ENCODE results near the gene SHCBP1.

Gene SHCBP1, protein sequence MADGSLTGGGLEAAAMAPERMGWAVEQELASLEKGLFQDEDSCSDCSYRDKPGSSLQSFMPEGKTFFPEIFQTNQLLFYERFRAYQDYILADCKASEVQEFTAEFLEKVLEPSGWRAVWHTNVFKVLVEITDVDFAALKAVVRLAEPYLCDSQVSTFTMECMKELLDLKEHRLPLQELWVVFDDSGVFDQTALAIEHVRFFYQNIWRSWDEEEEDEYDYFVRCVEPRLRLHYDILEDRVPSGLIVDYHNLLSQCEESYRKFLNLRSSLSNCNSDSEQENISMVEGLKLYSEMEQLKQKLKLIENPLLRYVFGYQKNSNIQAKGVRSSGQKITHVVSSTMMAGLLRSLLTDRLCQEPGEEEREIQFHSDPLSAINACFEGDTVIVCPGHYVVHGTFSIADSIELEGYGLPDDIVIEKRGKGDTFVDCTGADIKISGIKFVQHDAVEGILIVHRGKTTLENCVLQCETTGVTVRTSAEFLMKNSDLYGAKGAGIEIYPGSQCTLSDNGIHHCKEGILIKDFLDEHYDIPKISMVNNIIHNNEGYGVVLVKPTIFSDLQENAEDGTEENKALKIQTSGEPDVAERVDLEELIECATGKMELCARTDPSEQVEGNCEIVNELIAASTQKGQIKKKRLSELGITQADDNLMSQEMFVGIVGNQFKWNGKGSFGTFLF

GRCh38 chr16:46621006-46621933 is at the start of gene SHCBP1:
TSS of gene SHCBP1 (minus strand) at chr16:46621379. CDS start at chr16:46621359, 20 bp downstream.
- DNase-seq (ENCODE audit: low spot score) = peak; percentile 87
- Mint-ChIP-seq H3K36me3 (ENCODE audit: low read depth) (peaks cover 22% of the 10 kb centered on the region), H3K9me3 (no peaks in the 10 kb centered on the region), H3K27me3 (ENCODE audit: low read depth) (no peaks in the 10 kb centered on the region), H3K27ac (peak within 1 kb of the TSS; percentile 99), H3K4me3 (peak within 1 kb of the TSS; percentile 97), H3K4me1 (ENCODE audit: low read depth) (peaks cover 25% of the 10 kb centered on the region)

GRCh38 chr16:46662123-46662522 is 40.9 kb upstream of the SHCBP1 start:
- H3K4me3 Mint-ChIP-seq = no peak overlapping the region
- no peak overlapping the region for H3K27ac Mint-ChIP-seq
- peaks cover 10% of the 10 kb centered on the region for H3K4me1 Mint-ChIP-seq (ENCODE audit: low read depth)
- H3K9me3 Mint-ChIP-seq = no peaks in the 10 kb centered on the region
- H3K27me3 Mint-ChIP-seq (ENCODE audit: low read depth) = no peaks in the 10 kb centered on the region
- H3K36me3 Mint-ChIP-seq (ENCODE audit: low read depth) = peaks cover 44% of the 10 kb centered on the region
- no peak for DNase-seq (ENCODE audit: low spot score)

- peak; percentile 48 for DNase-seq (ENCODE audit: low spot score)
- H3K4me1 Mint-ChIP-seq (ENCODE audit: low read depth) = peaks cover 10% of the 10 kb centered on the region
- no peaks in the 10 kb centered on the region for H3K27me3 Mint-ChIP-seq (ENCODE audit: low read depth)
- no peaks in the 10 kb centered on the region for H3K9me3 Mint-ChIP-seq
- H3K27ac Mint-ChIP-seq = peak overlapping the region; percentile 23
- H3K36me3 Mint-ChIP-seq (ENCODE audit: low read depth) = peaks cover 32% of the 10 kb centered on the region
- peak overlapping the region; percentile 0 for H3K4me3 Mint-ChIP-seq
Measured at GRCh38 chr16:46658925-46659324, 37.7 kb upstream of the SHCBP1 start.

- DNase-seq (ENCODE audit: low spot score) = no peak
- H3K9me3 Mint-ChIP-seq = no peaks in the 10 kb centered on the region
- no peaks in the 10 kb centered on the region for H3K27me3 Mint-ChIP-seq (ENCODE audit: low read depth)
- no peaks in the 10 kb centered on the region for H3K4me1 Mint-ChIP-seq (ENCODE audit: low read depth)
- no peak overlapping the region for H3K4me3 Mint-ChIP-seq
- no peak overlapping the region for H3K27ac Mint-ChIP-seq
- H3K36me3 Mint-ChIP-seq (ENCODE audit: low read depth) = no peaks in the 10 kb centered on the region
Measured at GRCh38 chr16:46651305-46651704, 30.1 kb upstream of the SHCBP1 start.

DNA sequence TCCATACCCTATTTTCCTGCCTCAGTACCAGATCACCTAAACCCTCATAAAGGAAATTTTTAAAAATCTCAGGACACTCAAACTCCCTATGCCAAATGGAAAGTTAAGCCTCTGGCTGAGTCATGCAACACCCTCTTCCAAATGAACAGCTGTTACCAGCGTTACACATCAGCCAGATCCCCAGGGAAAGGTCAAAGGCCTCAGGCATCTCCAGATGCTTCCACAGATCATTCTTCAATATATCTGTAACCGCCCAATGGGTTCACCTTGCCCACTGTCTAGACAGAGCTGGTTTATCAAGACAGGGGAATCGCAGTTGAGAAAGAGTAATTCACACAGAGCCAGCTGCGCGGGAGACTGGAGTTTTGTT is 29.1 kb upstream of the SHCBP1 start:
- no peaks in the 10 kb centered on the region for H3K27me3 Mint-ChIP-seq (ENCODE audit: low read depth)
- H3K4me1 Mint-ChIP-seq (ENCODE audit: low read depth) = peaks cover 1% of the 10 kb centered on the region
- H3K27ac Mint-ChIP-seq = no peak overlapping the region
- H3K36me3 Mint-ChIP-seq (ENCODE audit: low read depth) = no peaks in the 10 kb centered on the region
- DNase-seq (ENCODE audit: low spot score) = no peak
- H3K4me3 Mint-ChIP-seq = no peak overlapping the region
- H3K9me3 Mint-ChIP-seq = peaks cover 8% of the 10 kb centered on the region

GRCh38 chr16:46649588-46650253 is 28.5 kb upstream of the SHCBP1 start:
- H3K4me3 Mint-ChIP-seq = no peak overlapping the region
- peaks cover 1% of the 10 kb centered on the region for H3K4me1 Mint-ChIP-seq (ENCODE audit: low read depth)
- no peak overlapping the region for H3K27ac Mint-ChIP-seq
- peaks cover 13% of the 10 kb centered on the region for H3K9me3 Mint-ChIP-seq
- no peaks in the 10 kb centered on the region for H3K36me3 Mint-ChIP-seq (ENCODE audit: low read depth)
- no peaks in the 10 kb centered on the region for H3K27me3 Mint-ChIP-seq (ENCODE audit: low read depth)
- DNase-seq (ENCODE audit: low spot score) = no peak

- Mint-ChIP-seq H3K9me3 (peaks cover 22% of the 10 kb centered on the region), H3K36me3 (ENCODE audit: low read depth) (no peaks in the 10 kb centered on the region), H3K4me1 (ENCODE audit: low read depth) (peaks cover 1% of the 10 kb centered on the region), H3K4me3 (no peak overlapping the region), H3K27ac (no peak overlapping the region), H3K27me3 (ENCODE audit: low read depth) (no peaks in the 10 kb centered on the region)
- no peak for DNase-seq (ENCODE audit: low spot score)
Measured at GRCh38 chr16:46648656-46649055, 27.5 kb upstream of the SHCBP1 start.

GRCh38 chr16:46638947-46639925 is 18.1 kb upstream of the SHCBP1 start:
- H3K27me3 Mint-ChIP-seq (ENCODE audit: low read depth) = peaks cover 5% of the 10 kb centered on the region
- H3K4me3 Mint-ChIP-seq = no peak overlapping the region
- peaks cover 11% of the 10 kb centered on the region for H3K9me3 Mint-ChIP-seq
- H3K36me3 Mint-ChIP-seq (ENCODE audit: low read depth) = no peaks in the 10 kb centered on the region
- H3K27ac Mint-ChIP-seq = no peak overlapping the region
- peaks cover 2% of the 10 kb centered on the region for H3K4me1 Mint-ChIP-seq (ENCODE audit: low read depth)
- no peak for DNase-seq (ENCODE audit: low spot score)

DNA sequence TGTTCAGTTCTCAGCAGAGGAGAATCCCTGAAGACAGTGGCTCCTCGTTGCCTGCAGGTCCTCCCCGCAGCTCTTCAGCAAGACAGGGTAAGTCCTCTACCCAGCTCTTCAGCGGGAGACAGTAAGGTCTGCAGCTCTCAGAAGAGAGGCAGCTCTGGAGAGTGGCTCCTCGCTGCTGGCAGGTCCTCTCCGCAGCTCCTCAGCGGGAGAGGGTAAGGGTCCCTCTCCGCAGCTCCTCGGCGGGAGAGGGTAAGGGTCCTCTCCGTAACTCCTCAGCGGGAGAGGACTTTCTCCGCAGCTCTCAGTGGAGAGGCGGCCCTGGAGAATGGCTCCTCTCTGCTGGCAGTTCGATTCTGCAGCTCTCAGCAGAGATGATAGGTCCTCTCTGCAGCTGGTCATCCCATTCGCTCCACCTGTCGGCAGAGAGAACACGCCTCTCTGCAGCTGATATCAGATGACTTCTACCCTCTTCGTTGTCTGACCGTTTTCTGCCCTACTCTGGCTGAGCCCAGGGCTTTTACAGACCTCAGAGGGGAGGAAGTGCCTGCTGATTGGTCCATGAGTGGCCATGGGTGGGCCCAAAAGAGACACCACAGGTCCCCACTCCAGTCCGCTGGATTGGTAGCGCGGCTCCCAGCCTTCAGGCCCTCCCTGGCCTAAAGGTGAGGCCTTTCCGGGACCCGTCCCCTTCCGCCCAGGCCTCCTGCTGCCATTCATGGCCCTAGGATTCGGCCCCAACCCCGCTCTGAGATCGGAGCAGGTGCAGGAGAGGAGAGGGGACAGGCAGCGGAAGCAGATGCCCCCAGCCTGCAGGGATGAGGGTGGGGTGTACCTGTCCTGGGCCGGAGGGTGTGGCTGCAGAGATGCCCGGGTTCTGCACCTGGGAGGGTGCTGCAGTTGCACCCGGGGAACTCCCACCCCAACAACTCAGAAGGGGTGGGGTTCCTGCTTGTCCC is 11.9 kb upstream of the SHCBP1 start:
- Mint-ChIP-seq H3K9me3 (no peaks in the 10 kb centered on the region), H3K4me3 (no peak overlapping the region), H3K36me3 (ENCODE audit: low read depth) (no peaks in the 10 kb centered on the region), H3K4me1 (ENCODE audit: low read depth) (peaks cover 2% of the 10 kb centered on the region), H3K27me3 (ENCODE audit: low read depth) (peaks cover 2% of the 10 kb centered on the region), H3K27ac (no peak overlapping the region)
- no peak for DNase-seq (ENCODE audit: low spot score)

DNA sequence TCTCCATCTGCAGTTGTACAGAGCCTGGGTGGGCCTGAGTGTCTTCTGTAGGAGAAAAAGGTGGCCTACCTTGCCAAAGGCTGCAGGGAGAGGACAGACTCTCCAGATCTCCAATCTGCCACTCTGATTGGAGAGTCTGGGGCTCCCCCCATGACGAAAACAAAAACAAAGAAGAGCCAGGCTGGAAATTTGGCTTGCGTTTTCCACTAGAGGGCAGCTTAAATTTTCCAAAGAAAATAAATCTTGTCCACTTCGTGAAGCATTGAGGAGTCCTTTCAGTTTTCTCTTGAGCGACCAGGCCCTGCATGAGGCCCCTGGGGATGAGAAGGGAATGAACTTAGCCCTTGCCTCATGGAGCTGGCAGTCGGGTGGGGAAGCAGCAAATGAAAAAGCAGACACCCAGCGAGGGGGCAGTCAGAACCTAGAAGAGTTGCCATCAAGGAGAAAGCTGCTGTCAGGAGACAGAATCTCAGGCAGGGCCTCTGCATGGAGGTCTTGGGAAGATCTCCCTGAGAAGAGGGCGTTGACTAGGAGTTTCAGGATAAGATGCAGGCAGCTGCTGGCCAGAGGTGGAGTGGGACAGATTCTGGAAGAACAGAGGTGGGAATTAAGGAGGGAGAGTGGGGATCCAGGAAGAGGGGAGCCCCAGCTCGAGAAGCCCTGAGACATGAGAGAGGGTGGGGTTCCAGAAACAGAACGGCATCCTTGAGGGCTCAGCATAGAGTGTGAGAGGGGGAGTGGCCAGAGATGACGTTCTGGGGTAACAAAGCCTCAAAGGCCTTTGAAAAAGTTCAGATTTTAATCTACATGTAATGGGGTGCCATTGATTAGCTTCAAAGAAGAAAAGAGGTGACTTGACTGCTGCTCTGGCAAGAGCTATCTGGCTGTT is 8.4 kb upstream of the SHCBP1 start:
- Mint-ChIP-seq H3K36me3 (ENCODE audit: low read depth) (no peaks in the 10 kb centered on the region), H3K9me3 (no peaks in the 10 kb centered on the region), H3K4me1 (ENCODE audit: low read depth) (no peaks in the 10 kb centered on the region), H3K4me3 (no peak overlapping the region), H3K27me3 (ENCODE audit: low read depth) (no peaks in the 10 kb centered on the region), H3K27ac (no peak overlapping the region)
- no peak for DNase-seq (ENCODE audit: low spot score)

GRCh38 chr16:46627746-46628145 is 6.6 kb upstream of the SHCBP1 start:
- Mint-ChIP-seq H3K27ac (no peak overlapping the region), H3K36me3 (ENCODE audit: low read depth) (no peaks in the 10 kb centered on the region), H3K4me3 (no peak overlapping the region), H3K27me3 (ENCODE audit: low read depth) (no peaks in the 10 kb centered on the region), H3K9me3 (no peaks in the 10 kb centered on the region), H3K4me1 (ENCODE audit: low read depth) (no peaks in the 10 kb centered on the region)
- DNase-seq (ENCODE audit: low spot score) = no peak
